DMS153 treated with DMSO at 0.1 percent for 48 hours (cell line): Measurements from ENCODE around the gene NOD2.

Experiments
- DNase-seq: peaks from one replicate; lab custom pipeline; 2025; ENCODE audit not compliant: unreplicated experiment; lab: John Stamatoyannopoulos, UW

The NOD2 gene

GRCh38 chr16:50778284-50779163 lies 85.1 kb downstream of the NOD2 start:
- no peak for DNase-seq

DNA sequence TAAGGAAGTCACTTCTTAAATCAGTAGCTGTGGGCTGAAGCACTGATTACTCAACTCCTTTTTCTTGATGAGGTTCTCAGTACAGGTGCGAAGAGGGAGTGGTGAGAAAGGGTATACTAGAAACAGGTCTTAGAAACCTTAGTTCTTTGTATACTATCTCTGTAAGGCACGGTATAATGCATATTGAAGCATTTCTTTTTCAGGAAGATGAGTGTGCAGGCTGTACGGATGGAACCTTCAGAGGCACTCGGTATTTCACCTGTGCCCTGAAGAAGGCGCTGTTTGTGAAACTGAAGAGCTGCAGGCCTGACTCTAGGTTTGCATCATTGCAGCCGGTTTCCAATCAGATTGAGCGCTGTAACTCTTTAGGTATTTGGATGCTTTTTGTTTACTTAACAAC lies 87.6 kb downstream of the NOD2 start:
- DNase-seq, result no peak

GRCh38 chr16:50781518-50781917 lies 88.1 kb downstream of the NOD2 start:
- DNase-seq, result no peak
